HEK293 (cell line): ENCODE measurements around the gene LSM5.

ENCODE experiments used
- CTCF ChIP-seq: fragments of 450-650 bp; formaldehyde crosslinking; IDR thresholded peaks from 2 replicates; pipeline ENCODE4 v1.5.1; 2016; ENCODE audit warnings: missing biosample characterization, missing genetic modification characterization
- KLF1 ChIP-seq: fragments of 450-650 bp; formaldehyde crosslinking; IDR thresholded peaks from 2 replicates; pipeline ENCODE4 v1.5.1; 2016; ENCODE audit warnings: missing biosample characterization, missing genetic modification characterization
- MEIS1 ChIP-seq: sonication (generic); formaldehyde crosslinking; IDR thresholded peaks from 2 replicates; pipeline ENCODE4 v1.8.1; 2022; ENCODE audit warnings: missing genetic modification reagents, mild to moderate bottlenecking, borderline replicate concordance
- ZFP37 ChIP-seq: fragments of 450-650 bp; formaldehyde crosslinking; IDR thresholded peaks from 2 replicates; pipeline ENCODE4 v1.5.1; 2016; ENCODE audit warnings: missing biosample characterization, missing genetic modification characterization
- ZNF398 ChIP-seq: fragments of 450-650 bp; formaldehyde crosslinking; IDR thresholded peaks from 2 replicates; pipeline ENCODE4 v1.5.1; 2017; ENCODE audit warnings: missing biosample characterization, missing genetic modification characterization
- TF ChIP-seq, protein P1 (sequence below): fragments of 450-650 bp; formaldehyde crosslinking; IDR thresholded peaks from 2 replicates; pipeline ENCODE4 v1.5.1; 2016; ENCODE audit warnings: missing biosample characterization, missing genetic modification characterization

GRCh38 chr7:32459788-32460187, 30.4 kb downstream of the LSM5 start:
- TF ChIP-seq MEIS1 (CRISPR knock-in tag) (no peak), CTCF (tag by site-specific recombination) (no peak), ZFP37 (tag by site-specific recombination) (no peak), KLF1 (tag by site-specific recombination) (no peak), ZNF398 (tag by site-specific recombination) (no peak)
- TF ChIP-seq, protein P1, sequence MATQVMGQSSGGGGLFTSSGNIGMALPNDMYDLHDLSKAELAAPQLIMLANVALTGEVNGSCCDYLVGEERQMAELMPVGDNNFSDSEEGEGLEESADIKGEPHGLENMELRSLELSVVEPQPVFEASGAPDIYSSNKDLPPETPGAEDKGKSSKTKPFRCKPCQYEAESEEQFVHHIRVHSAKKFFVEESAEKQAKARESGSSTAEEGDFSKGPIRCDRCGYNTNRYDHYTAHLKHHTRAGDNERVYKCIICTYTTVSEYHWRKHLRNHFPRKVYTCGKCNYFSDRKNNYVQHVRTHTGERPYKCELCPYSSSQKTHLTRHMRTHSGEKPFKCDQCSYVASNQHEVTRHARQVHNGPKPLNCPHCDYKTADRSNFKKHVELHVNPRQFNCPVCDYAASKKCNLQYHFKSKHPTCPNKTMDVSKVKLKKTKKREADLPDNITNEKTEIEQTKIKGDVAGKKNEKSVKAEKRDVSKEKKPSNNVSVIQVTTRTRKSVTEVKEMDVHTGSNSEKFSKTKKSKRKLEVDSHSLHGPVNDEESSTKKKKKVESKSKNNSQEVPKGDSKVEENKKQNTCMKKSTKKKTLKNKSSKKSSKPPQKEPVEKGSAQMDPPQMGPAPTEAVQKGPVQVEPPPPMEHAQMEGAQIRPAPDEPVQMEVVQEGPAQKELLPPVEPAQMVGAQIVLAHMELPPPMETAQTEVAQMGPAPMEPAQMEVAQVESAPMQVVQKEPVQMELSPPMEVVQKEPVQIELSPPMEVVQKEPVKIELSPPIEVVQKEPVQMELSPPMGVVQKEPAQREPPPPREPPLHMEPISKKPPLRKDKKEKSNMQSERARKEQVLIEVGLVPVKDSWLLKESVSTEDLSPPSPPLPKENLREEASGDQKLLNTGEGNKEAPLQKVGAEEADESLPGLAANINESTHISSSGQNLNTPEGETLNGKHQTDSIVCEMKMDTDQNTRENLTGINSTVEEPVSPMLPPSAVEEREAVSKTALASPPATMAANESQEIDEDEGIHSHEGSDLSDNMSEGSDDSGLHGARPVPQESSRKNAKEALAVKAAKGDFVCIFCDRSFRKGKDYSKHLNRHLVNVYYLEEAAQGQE (tag by site-specific recombination) = no peak
